ENCODE results near the gene CYB5B.

The CYB5B gene

GRCh38 chr16:69486272-69486671 lies 61.9 kb downstream of the CYB5B start:
- no peaks in the 10 kb centered on the region for H3K9me3 ChIP-seq (ENCODE audit: control insufficient read depth, low read length)
- H3K4me3 ChIP-seq (ENCODE audit: extremely low read depth, insufficient read depth, low read length, poor library complexity, severe bottlenecking) = no peak overlapping the region
- H3K4me1 ChIP-seq (ENCODE audit: control insufficient read depth, insufficient read depth, low read length, poor library complexity, severe bottlenecking) = no peaks in the 10 kb centered on the region
- no peaks in the 10 kb centered on the region for H3K36me3 ChIP-seq (ENCODE audit: control insufficient read depth, insufficient read depth, low read length)
- no peak overlapping the region for H3K27ac ChIP-seq (ENCODE audit: low read depth, low read length, severe bottlenecking)
- 93 to 95% methylated on average over 2 to 3 of the region's 5 CpGs for WGBS, 2 experiments (ENCODE audit: insufficient coverage in 2 of 2)

DNA sequence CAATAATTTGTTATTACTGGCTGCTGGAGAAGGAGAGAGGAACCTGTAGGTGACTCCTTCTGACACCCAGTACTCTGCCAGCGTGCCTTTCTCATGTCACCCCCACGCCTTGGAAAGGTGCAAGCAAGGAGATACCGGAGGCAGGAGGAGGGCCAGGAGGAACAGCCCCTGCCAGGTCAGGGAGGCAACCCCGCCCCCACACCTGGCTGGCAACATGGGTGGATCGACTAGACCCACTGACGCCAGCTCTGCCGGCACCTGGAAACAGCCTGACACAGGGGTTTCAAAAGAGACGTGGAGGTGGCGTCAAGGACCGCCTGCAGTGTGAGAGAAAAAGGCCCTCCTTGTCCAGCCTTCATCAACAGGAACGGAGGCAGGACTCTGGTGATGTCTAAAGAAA lies 62.3 kb downstream of the CYB5B start:
- Histone ChIP-seq H3K9me3 (ENCODE audit: control insufficient read depth, low read length) (no peaks in the 10 kb centered on the region), H3K4me3 (ENCODE audit: extremely low read depth, insufficient read depth, low read length, poor library complexity, severe bottlenecking) (no peak overlapping the region), H3K4me1 (ENCODE audit: control insufficient read depth, insufficient read depth, low read length, poor library complexity, severe bottlenecking) (no peaks in the 10 kb centered on the region), H3K36me3 (ENCODE audit: control insufficient read depth, insufficient read depth, low read length) (no peaks in the 10 kb centered on the region), H3K27ac (ENCODE audit: low read depth, low read length, severe bottlenecking) (no peak overlapping the region)
- WGBS, 2 experiments (ENCODE audit: insufficient coverage in 2 of 2) = 85 to 91% methylated on average over 10 to 11 of the region's 11 CpGs

GRCh38 chr16:69490707-69491324 lies 66.4 kb downstream of the CYB5B start:
- Histone ChIP-seq H3K36me3 (ENCODE audit: control insufficient read depth, insufficient read depth, low read length) (no peaks in the 10 kb centered on the region), H3K9me3 (ENCODE audit: control insufficient read depth, low read length) (no peaks in the 10 kb centered on the region), H3K4me3 (ENCODE audit: extremely low read depth, insufficient read depth, low read length, poor library complexity, severe bottlenecking) (no peak overlapping the region), H3K27ac (ENCODE audit: low read depth, low read length, severe bottlenecking) (no peak overlapping the region), H3K4me1 (ENCODE audit: control insufficient read depth, insufficient read depth, low read length, poor library complexity, severe bottlenecking) (no peaks in the 10 kb centered on the region)
- 100% methylated on average over 1 to 3 of the region's 9 CpGs for WGBS, 2 experiments (ENCODE audit: insufficient coverage in 2 of 2)

GRCh38 chr16:69494991-69495392 lies 70.6 kb downstream of the CYB5B start:
- Histone ChIP-seq H3K27ac (ENCODE audit: low read depth, low read length, severe bottlenecking) (no peak overlapping the region), H3K4me3 (ENCODE audit: extremely low read depth, insufficient read depth, low read length, poor library complexity, severe bottlenecking) (no peak overlapping the region)
- 63 to 79% methylated on average over 4 of the region's 4 CpGs for WGBS, 2 experiments (ENCODE audit: insufficient coverage in 2 of 2)

GRCh38 chr16:69495821-69496220 lies 71.4 kb downstream of the CYB5B start:
- no peak overlapping the region for H3K4me3 ChIP-seq (ENCODE audit: extremely low read depth, insufficient read depth, low read length, poor library complexity, severe bottlenecking)
- 87 to 93% methylated on average over 9 of the region's 9 CpGs for WGBS, 2 experiments (ENCODE audit: insufficient coverage in 2 of 2)
- H3K27ac ChIP-seq (ENCODE audit: low read depth, low read length, severe bottlenecking) = no peak overlapping the region
- peaks cover 3% of the 10 kb centered on the region for H3K4me1 ChIP-seq (ENCODE audit: control insufficient read depth, insufficient read depth, low read length, poor library complexity, severe bottlenecking)
- H3K9me3 ChIP-seq (ENCODE audit: control insufficient read depth, low read length) = no peaks in the 10 kb centered on the region
- H3K36me3 ChIP-seq (ENCODE audit: control insufficient read depth, insufficient read depth, low read length) = no peaks in the 10 kb centered on the region

More at GRCh38 chr16:69494991-69495392, 70.6 kb downstream of the CYB5B start:
- Histone ChIP-seq H3K9me3 (ENCODE audit: control insufficient read depth, low read length) (no peaks in the 10 kb centered on the region), H3K4me1 (ENCODE audit: control insufficient read depth, insufficient read depth, low read length, poor library complexity, severe bottlenecking) (peaks cover 3% of the 10 kb centered on the region), H3K36me3 (ENCODE audit: control insufficient read depth, insufficient read depth, low read length) (no peaks in the 10 kb centered on the region)

GRCh38 chr16:69496376-69496775 lies 72.0 kb downstream of the CYB5B start:
- no peaks in the 10 kb centered on the region for H3K9me3 ChIP-seq (ENCODE audit: control insufficient read depth, low read length)
- H3K27ac ChIP-seq (ENCODE audit: low read depth, low read length, severe bottlenecking) = no peak overlapping the region
- H3K36me3 ChIP-seq (ENCODE audit: control insufficient read depth, insufficient read depth, low read length) = no peaks in the 10 kb centered on the region
- WGBS, 2 experiments (ENCODE audit: insufficient coverage in 2 of 2) = 80 to 89% methylated on average over 1 to 3 of the region's 4 CpGs
- no peak overlapping the region for H3K4me3 ChIP-seq (ENCODE audit: extremely low read depth, insufficient read depth, low read length, poor library complexity, severe bottlenecking)
- H3K4me1 ChIP-seq (ENCODE audit: control insufficient read depth, insufficient read depth, low read length, poor library complexity, severe bottlenecking) = peaks cover 3% of the 10 kb centered on the region

DNA sequence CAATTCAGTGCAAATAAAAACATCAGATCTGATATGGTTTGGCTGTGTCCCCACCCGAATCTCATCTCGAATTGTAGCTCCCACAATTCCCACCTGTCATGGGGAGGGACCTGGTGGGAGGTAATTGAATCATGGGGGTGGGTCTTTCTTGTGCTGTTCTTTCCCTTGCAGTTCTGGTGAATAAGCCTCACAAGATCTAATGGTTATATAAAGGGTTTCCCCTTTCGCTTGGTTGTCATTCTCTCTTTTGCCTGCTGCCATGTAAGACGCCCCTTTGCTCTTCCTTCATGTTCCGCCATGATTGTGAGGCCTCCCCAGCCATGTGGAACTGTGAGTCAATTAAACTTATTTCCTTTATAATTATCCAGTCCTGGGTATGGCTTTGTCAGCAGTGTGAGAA lies 72.5 kb downstream of the CYB5B start:
- no peaks in the 10 kb centered on the region for H3K9me3 ChIP-seq (ENCODE audit: control insufficient read depth, low read length)
- H3K36me3 ChIP-seq (ENCODE audit: control insufficient read depth, insufficient read depth, low read length) = no peaks in the 10 kb centered on the region
- 100% methylated on average over 1 of the region's 5 CpGs for WGBS, 2 experiments (ENCODE audit: insufficient coverage in 2 of 2)
- peaks cover 5% of the 10 kb centered on the region for H3K4me1 ChIP-seq (ENCODE audit: control insufficient read depth, insufficient read depth, low read length, poor library complexity, severe bottlenecking)
- no peak overlapping the region for H3K4me3 ChIP-seq (ENCODE audit: extremely low read depth, insufficient read depth, low read length, poor library complexity, severe bottlenecking)
- no peak overlapping the region for H3K27ac ChIP-seq (ENCODE audit: low read depth, low read length, severe bottlenecking)

- 87 to 89% methylated on average over 9 to 14 of the region's 16 CpGs for WGBS, 2 experiments (ENCODE audit: insufficient coverage in 2 of 2)
- Histone ChIP-seq H3K4me3 (ENCODE audit: extremely low read depth, insufficient read depth, low read length, poor library complexity, severe bottlenecking) (no peak overlapping the region), H3K9me3 (ENCODE audit: control insufficient read depth, low read length) (no peaks in the 10 kb centered on the region)
Observed at GRCh38 chr16:69497876-69498596, 73.6 kb downstream of the CYB5B start.

GRCh38 chr16:69498926-69499325 lies 74.5 kb downstream of the CYB5B start:
- no peaks in the 10 kb centered on the region for H3K9me3 ChIP-seq (ENCODE audit: control insufficient read depth, low read length)
- H3K4me3 ChIP-seq (ENCODE audit: extremely low read depth, insufficient read depth, low read length, poor library complexity, severe bottlenecking) = no peak overlapping the region
- no peak overlapping the region for H3K27ac ChIP-seq (ENCODE audit: low read depth, low read length, severe bottlenecking)
- 100% methylated on average over 4 to 5 of the region's 5 CpGs for WGBS, 2 experiments (ENCODE audit: insufficient coverage in 2 of 2)
- peaks cover 10% of the 10 kb centered on the region for H3K4me1 ChIP-seq (ENCODE audit: control insufficient read depth, insufficient read depth, low read length, poor library complexity, severe bottlenecking)
- no peaks in the 10 kb centered on the region for H3K36me3 ChIP-seq (ENCODE audit: control insufficient read depth, insufficient read depth, low read length)

More at GRCh38 chr16:69497876-69498596, 73.6 kb downstream of the CYB5B start:
- H3K4me1 ChIP-seq (ENCODE audit: control insufficient read depth, insufficient read depth, low read length, poor library complexity, severe bottlenecking) = peaks cover 10% of the 10 kb centered on the region
- H3K27ac ChIP-seq (ENCODE audit: low read depth, low read length, severe bottlenecking) = no peak overlapping the region
- H3K36me3 ChIP-seq (ENCODE audit: control insufficient read depth, insufficient read depth, low read length) = no peaks in the 10 kb centered on the region

DNA sequence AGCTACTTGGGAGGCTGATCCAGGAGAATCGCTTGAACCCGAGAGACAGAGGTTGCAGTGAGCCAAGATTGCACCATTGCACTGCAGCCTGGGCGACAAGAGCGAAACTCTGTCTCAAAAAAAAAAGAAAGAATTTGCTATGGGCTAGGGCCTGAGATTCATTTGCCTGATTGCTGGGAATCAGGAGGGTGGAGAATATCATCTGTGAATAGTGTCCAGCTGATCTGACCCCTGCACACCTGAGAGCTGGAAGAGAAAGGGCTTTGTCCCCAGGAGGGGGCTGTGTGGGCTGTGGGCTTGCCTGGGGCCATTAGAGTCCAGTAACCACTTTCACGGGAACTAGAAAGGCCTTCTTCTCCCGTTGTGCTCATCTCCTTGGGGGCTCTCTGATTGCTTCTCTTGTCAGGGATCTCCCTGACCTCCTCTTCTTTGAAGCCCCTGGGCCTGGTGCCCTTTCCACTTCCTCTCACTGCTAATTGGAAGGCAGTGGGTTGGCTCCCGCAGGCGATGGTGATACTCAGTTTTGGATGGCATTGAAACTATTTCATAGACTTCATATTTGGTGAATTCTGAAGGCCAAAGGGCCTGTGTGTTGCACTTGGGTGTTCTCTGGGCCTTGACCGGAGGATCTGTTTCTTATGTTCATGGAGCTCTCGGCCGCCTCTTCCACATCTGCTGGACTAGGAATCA lies 75.3 kb downstream of the CYB5B start:
- H3K4me1 ChIP-seq (ENCODE audit: control insufficient read depth, insufficient read depth, low read length, poor library complexity, severe bottlenecking) = peaks cover 10% of the 10 kb centered on the region
- H3K9me3 ChIP-seq (ENCODE audit: control insufficient read depth, low read length) = no peaks in the 10 kb centered on the region
- H3K27ac ChIP-seq (ENCODE audit: low read depth, low read length, severe bottlenecking) = no peak overlapping the region
- WGBS, 2 experiments (ENCODE audit: insufficient coverage in 2 of 2) = 92 to 97% methylated on average over 8 to 9 of the region's 11 CpGs
- H3K4me3 ChIP-seq (ENCODE audit: extremely low read depth, insufficient read depth, low read length, poor library complexity, severe bottlenecking) = no peak overlapping the region
- H3K36me3 ChIP-seq (ENCODE audit: control insufficient read depth, insufficient read depth, low read length) = no peaks in the 10 kb centered on the region
